ENCODE measurements around the gene CRB3.

Gene CRB3

DNA sequence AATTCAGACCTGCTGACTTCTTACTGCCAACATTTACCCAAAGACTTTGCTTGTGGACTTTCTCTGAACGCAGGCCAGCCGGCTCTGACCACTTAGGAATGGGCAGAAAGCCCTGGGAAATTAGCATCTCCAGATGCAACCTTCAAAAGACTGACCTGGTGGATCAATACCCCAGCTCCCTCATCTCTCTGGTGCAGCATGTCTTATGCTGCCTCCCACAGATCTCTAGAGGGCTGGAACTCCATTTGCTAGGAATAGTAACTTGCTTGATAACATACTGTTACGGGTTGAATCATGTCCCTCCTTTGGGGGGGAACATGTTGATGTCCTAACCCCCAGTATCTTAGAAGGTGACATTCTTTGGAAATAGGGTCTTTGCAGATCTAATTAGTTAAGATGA, 17.6 kb upstream of the CRB3 start:
- Histone ChIP-seq H3K9ac (ENCODE audit: low read length) (no peak overlapping the region), H3K36me3 (ENCODE audit: control insufficient read depth, insufficient read depth, low read length) (no peaks in the 10 kb centered on the region)
- WGBS (ENCODE audit: extremely low coverage, insufficient coverage, low lambda C conversion rate): no CpG with 5 or more reads among the region's 3 CpGs

DNA sequence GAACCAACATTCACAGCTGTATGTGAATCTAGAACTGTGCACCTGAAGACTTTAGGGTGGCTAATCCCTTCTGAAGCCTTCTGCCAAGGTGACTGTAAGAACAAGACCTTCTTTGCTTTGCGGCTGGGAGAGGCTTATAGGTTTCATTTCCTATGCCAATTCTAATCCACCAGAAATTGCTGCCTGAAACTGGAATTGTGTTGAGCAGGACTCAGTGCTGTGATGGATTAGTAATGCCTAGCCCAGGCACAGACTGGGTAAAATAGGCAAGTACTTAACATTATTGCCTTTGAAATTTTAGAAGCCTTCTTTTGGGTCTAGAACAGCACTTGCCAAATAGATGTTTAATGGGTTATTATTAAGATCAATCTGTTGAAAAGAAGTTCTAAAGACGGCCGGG, 16.0 kb upstream of the CRB3 start:
- H2BK15ac ChIP-seq (replicated peaks; ENCODE audit: low read depth): no peak overlapping the region
- H3K27me3 ChIP-seq (ENCODE audit: insufficient read depth, low read length, poor library complexity): no peaks in the 10 kb centered on the region
- H3K4ac ChIP-seq (ENCODE audit: low read depth, low read length): no peak overlapping the region
- H3K9ac ChIP-seq (ENCODE audit: low read length): no peak overlapping the region
- H2BK5ac ChIP-seq (ENCODE audit: low read length): no peak overlapping the region
- no CpG with 5 or more reads among the region's 3 CpGs for WGBS (ENCODE audit: extremely low coverage, insufficient coverage, low lambda C conversion rate)
- H3K4me1 ChIP-seq (ENCODE audit: control insufficient read depth, low read depth, low read length): no peaks in the 10 kb centered on the region
- H3K4me2 ChIP-seq (ENCODE audit: low read length): no peak overlapping the region
- no peaks in the 10 kb centered on the region for H3K79me2 ChIP-seq (ENCODE audit: control insufficient read depth, insufficient read depth, low read length)
- no peaks in the 10 kb centered on the region for H3K36me3 ChIP-seq (ENCODE audit: control insufficient read depth, insufficient read depth, low read length)
- H2AK5ac ChIP-seq (ENCODE audit: low read length): no peak overlapping the region
- DNase-seq: no peak
- no peak overlapping the region for H3K27ac ChIP-seq (ENCODE audit: low read depth, low read length)
- no peak overlapping the region for H4K8ac ChIP-seq (ENCODE audit: low read depth, low read length)
- H2BK120ac ChIP-seq (ENCODE audit: low read depth, low read length): no peak overlapping the region
- H3K56ac ChIP-seq (ENCODE audit: low read length): no peak overlapping the region
- no peak overlapping the region for H3K4me3 ChIP-seq (ENCODE audit: low read length)
- no peak overlapping the region for H3K18ac ChIP-seq (ENCODE audit: low read length)
- H3K23ac ChIP-seq (ENCODE audit: low read length): no peak overlapping the region
- H3K79me1 ChIP-seq (ENCODE audit: low read length): no peaks in the 10 kb centered on the region
- H4K5ac ChIP-seq (ENCODE audit: low read length): no peak overlapping the region

More for the DNA sequence above, 17.6 kb upstream of the CRB3 start:
- Histone ChIP-seq H3K27me3 (ENCODE audit: insufficient read depth, low read length, poor library complexity) (no peaks in the 10 kb centered on the region), H3K23ac (ENCODE audit: low read length) (no peak overlapping the region), H3K4me3 (ENCODE audit: low read length) (no peak overlapping the region), H2AK5ac (ENCODE audit: low read length) (no peak overlapping the region), H3K79me1 (ENCODE audit: low read length) (no peaks in the 10 kb centered on the region), H3K79me2 (ENCODE audit: control insufficient read depth, insufficient read depth, low read length) (no peaks in the 10 kb centered on the region), H4K5ac (ENCODE audit: low read length) (no peak overlapping the region), H3K4me1 (ENCODE audit: control insufficient read depth, low read depth, low read length) (no peaks in the 10 kb centered on the region), H2BK5ac (ENCODE audit: low read length) (no peak overlapping the region), H3K4me2 (ENCODE audit: low read length) (no peak overlapping the region), H3K4ac (ENCODE audit: low read depth, low read length) (no peak overlapping the region), H3K18ac (ENCODE audit: low read length) (no peak overlapping the region), H3K27ac (ENCODE audit: low read depth, low read length) (no peak overlapping the region), H3K56ac (ENCODE audit: low read length) (no peak overlapping the region), H2BK120ac (ENCODE audit: low read depth, low read length) (no peak overlapping the region), H4K8ac (ENCODE audit: low read depth, low read length) (no peak overlapping the region), H2BK15ac (replicated peaks; ENCODE audit: low read depth) (no peak overlapping the region)
- no peak for DNase-seq

DNA sequence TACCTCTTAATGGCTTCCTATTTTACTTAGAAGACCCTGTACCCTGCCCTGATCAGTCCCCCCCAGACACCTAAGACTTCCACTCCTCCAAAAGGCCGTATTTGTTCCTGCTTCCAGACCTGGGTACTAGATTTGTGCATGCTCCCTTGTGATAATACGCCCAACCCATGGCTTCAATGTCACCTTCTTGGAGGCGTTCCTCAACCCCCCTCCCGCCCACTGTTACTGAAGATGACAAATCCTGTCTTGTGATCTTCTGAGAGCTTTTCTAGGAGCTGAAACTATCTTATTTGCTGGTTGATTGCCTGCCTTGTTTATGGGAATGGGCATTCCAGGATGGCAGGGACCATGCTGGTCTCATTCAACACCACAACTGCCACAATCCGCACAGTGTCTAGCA, 13.9 kb upstream of the CRB3 start:
- WGBS (ENCODE audit: extremely low coverage, insufficient coverage, low lambda C conversion rate): no CpG with 5 or more reads among the region's 5 CpGs
- Histone ChIP-seq H3K27me3 (ENCODE audit: insufficient read depth, low read length, poor library complexity) (no peaks in the 10 kb centered on the region), H3K18ac (ENCODE audit: low read length) (no peak overlapping the region), H3K27ac (ENCODE audit: low read depth, low read length) (no peak overlapping the region), H3K23ac (ENCODE audit: low read length) (no peak overlapping the region), H2AK5ac (ENCODE audit: low read length) (no peak overlapping the region), H2BK120ac (ENCODE audit: low read depth, low read length) (no peak overlapping the region), H3K4me1 (ENCODE audit: control insufficient read depth, low read depth, low read length) (no peaks in the 10 kb centered on the region), H3K4me2 (ENCODE audit: low read length) (no peak overlapping the region), H4K8ac (ENCODE audit: low read depth, low read length) (no peak overlapping the region), H4K5ac (ENCODE audit: low read length) (no peak overlapping the region), H3K36me3 (ENCODE audit: control insufficient read depth, insufficient read depth, low read length) (no peaks in the 10 kb centered on the region), H3K56ac (ENCODE audit: low read length) (no peak overlapping the region), H3K79me2 (ENCODE audit: control insufficient read depth, insufficient read depth, low read length) (no peaks in the 10 kb centered on the region), H2BK15ac (replicated peaks; ENCODE audit: low read depth) (no peak overlapping the region), H3K9ac (ENCODE audit: low read length) (no peak overlapping the region), H3K4ac (ENCODE audit: low read depth, low read length) (no peak overlapping the region), H2BK5ac (ENCODE audit: low read length) (no peak overlapping the region), H3K4me3 (ENCODE audit: low read length) (no peak overlapping the region), H3K79me1 (ENCODE audit: low read length) (no peaks in the 10 kb centered on the region)
- no peak for DNase-seq

DNA sequence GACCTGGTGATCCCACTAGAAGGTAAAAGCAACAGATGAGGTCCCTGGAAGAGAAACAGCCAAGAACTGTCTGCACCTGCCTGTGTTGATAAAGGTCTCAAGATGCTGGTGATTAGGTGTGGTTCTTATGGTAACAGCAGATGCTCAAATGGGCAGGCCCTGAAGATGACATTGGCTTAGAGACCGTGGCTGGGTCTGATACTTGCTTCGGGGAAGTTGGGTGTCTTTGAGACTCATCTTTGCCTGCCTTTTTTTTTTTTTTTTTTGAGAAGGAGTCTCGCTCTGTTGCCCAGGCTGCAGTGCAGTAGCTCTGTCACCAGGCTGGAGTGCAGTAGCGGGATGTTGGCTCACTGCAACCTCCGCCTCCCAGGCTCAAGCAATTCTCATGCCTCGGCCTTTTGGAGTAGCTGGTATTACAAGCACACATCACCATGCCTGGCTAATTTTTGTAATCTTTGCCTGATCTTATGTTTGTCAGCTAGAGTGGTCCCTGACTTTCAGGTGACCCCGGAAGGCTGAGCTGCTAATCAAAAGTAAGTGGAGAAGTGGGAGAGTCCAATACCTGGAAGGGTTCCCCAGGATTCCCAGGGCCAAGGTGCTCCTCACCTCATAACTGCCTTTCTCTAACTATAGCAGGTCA, 12.4 kb upstream of the CRB3 start:
- no peaks in the 10 kb centered on the region for H3K4me1 ChIP-seq (ENCODE audit: control insufficient read depth, low read depth, low read length)
- H3K79me2 ChIP-seq (ENCODE audit: control insufficient read depth, insufficient read depth, low read length): no peaks in the 10 kb centered on the region
- H2AK5ac ChIP-seq (ENCODE audit: low read length): no peak overlapping the region
- no peaks in the 10 kb centered on the region for H3K27me3 ChIP-seq (ENCODE audit: insufficient read depth, low read length, poor library complexity)
- H3K4ac ChIP-seq (ENCODE audit: low read depth, low read length): no peak overlapping the region
- H3K27ac ChIP-seq (ENCODE audit: low read depth, low read length): no peak overlapping the region
- no peak overlapping the region for H3K4me2 ChIP-seq (ENCODE audit: low read length)
- H4K5ac ChIP-seq (ENCODE audit: low read length): no peak overlapping the region
- H3K9ac ChIP-seq (ENCODE audit: low read length): no peak overlapping the region
- H3K23ac ChIP-seq (ENCODE audit: low read length): no peak overlapping the region
- no peak overlapping the region for H2BK15ac ChIP-seq (replicated peaks; ENCODE audit: low read depth)
- no peak overlapping the region for H3K18ac ChIP-seq (ENCODE audit: low read length)
- H3K36me3 ChIP-seq (ENCODE audit: control insufficient read depth, insufficient read depth, low read length): no peaks in the 10 kb centered on the region
- H2BK120ac ChIP-seq (ENCODE audit: low read depth, low read length): no peak overlapping the region
- no peak overlapping the region for H3K4me3 ChIP-seq (ENCODE audit: low read length)
- no CpG with 5 or more reads among the region's 7 CpGs for WGBS (ENCODE audit: extremely low coverage, insufficient coverage, low lambda C conversion rate)
- DNase-seq: no peak
- no peak overlapping the region for H2BK5ac ChIP-seq (ENCODE audit: low read length)
- no peak overlapping the region for H3K56ac ChIP-seq (ENCODE audit: low read length)
- H3K79me1 ChIP-seq (ENCODE audit: low read length): no peaks in the 10 kb centered on the region
- H4K8ac ChIP-seq (ENCODE audit: low read depth, low read length): no peak overlapping the region

DNA sequence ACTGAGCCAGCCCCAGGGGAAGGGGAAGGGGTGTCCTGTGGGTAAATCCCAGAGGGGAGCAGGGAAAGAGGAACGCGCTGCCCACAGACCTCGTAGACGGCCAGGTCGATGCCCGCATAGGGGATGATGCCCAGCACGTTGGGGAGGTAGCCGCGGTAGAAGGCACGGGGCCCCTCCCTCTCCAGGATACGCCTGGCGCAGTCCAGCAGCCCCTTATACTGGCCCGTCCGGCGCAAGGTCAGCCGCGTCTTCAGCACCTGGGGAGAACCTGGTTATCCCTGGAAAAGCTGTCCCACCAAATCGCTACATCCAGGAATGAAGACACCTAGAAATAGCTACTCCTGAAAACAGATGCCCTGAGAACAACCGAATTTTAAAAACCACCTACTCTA, 11.9 kb upstream of the CRB3 start:
- no peak for DNase-seq
- H3K79me2 ChIP-seq (ENCODE audit: control insufficient read depth, insufficient read depth, low read length): no peaks in the 10 kb centered on the region
- H4K8ac ChIP-seq (ENCODE audit: low read depth, low read length): no peak overlapping the region
- H4K5ac ChIP-seq (ENCODE audit: low read length): no peak overlapping the region
- H2BK5ac ChIP-seq (ENCODE audit: low read length): no peak overlapping the region
- H3K4me1 ChIP-seq (ENCODE audit: control insufficient read depth, low read depth, low read length): no peaks in the 10 kb centered on the region
- H3K27me3 ChIP-seq (ENCODE audit: insufficient read depth, low read length, poor library complexity): no peaks in the 10 kb centered on the region
- H2BK15ac ChIP-seq (replicated peaks; ENCODE audit: low read depth): no peak overlapping the region
- no peak overlapping the region for H3K4me3 ChIP-seq (ENCODE audit: low read length)
- no peak overlapping the region for H3K9ac ChIP-seq (ENCODE audit: low read length)
- no peak overlapping the region for H3K56ac ChIP-seq (ENCODE audit: low read length)
- H3K36me3 ChIP-seq (ENCODE audit: control insufficient read depth, insufficient read depth, low read length): no peaks in the 10 kb centered on the region
- H3K79me1 ChIP-seq (ENCODE audit: low read length): no peaks in the 10 kb centered on the region
- H2AK5ac ChIP-seq (ENCODE audit: low read length): no peak overlapping the region
- no peak overlapping the region for H2BK120ac ChIP-seq (ENCODE audit: low read depth, low read length)
- H3K23ac ChIP-seq (ENCODE audit: low read length): no peak overlapping the region
- no peak overlapping the region for H3K4me2 ChIP-seq (ENCODE audit: low read length)
- H3K27ac ChIP-seq (ENCODE audit: low read depth, low read length): no peak overlapping the region
- H3K18ac ChIP-seq (ENCODE audit: low read length): no peak overlapping the region
- H3K4ac ChIP-seq (ENCODE audit: low read depth, low read length): no peak overlapping the region
- WGBS (ENCODE audit: extremely low coverage, insufficient coverage, low lambda C conversion rate): no CpG with 5 or more reads among the region's 19 CpGs

DNA sequence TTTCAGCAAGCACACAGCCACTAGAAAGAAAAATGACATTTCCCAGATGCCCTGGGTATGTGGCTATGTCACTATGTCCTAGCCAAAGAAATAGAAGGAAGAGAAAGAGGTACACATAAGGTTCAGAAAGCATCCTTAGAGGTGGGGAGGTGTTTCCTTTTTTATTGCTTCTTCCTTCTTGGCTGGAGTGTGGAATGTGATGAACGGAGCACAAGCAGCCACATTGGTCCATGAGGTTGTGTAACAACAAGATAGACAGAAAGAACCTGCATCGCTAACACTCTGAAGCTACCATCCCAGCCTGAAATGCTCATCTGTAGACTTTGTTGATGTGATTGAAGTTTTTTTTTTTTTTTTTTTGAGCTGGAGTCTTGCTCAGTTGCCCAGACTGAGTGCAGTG, 11.2 kb upstream of the CRB3 start:
- Histone ChIP-seq H3K27me3 (ENCODE audit: insufficient read depth, low read length, poor library complexity) (no peaks in the 10 kb centered on the region), H2BK5ac (ENCODE audit: low read length) (no peak overlapping the region), H4K8ac (ENCODE audit: low read depth, low read length) (no peak overlapping the region), H3K4me2 (ENCODE audit: low read length) (no peak overlapping the region), H3K56ac (ENCODE audit: low read length) (no peak overlapping the region), H3K79me1 (ENCODE audit: low read length) (no peaks in the 10 kb centered on the region), H3K18ac (ENCODE audit: low read length) (no peak overlapping the region), H2BK15ac (replicated peaks; ENCODE audit: low read depth) (no peak overlapping the region), H3K36me3 (ENCODE audit: control insufficient read depth, insufficient read depth, low read length) (no peaks in the 10 kb centered on the region), H3K79me2 (ENCODE audit: control insufficient read depth, insufficient read depth, low read length) (no peaks in the 10 kb centered on the region), H3K4me1 (ENCODE audit: control insufficient read depth, low read depth, low read length) (no peaks in the 10 kb centered on the region), H3K27ac (ENCODE audit: low read depth, low read length) (no peak overlapping the region), H3K4me3 (ENCODE audit: low read length) (no peak overlapping the region), H3K9ac (ENCODE audit: low read length) (no peak overlapping the region), H2BK120ac (ENCODE audit: low read depth, low read length) (no peak overlapping the region), H4K5ac (ENCODE audit: low read length) (no peak overlapping the region), H3K23ac (ENCODE audit: low read length) (no peak overlapping the region), H2AK5ac (ENCODE audit: low read length) (no peak overlapping the region), H3K4ac (ENCODE audit: low read depth, low read length) (no peak overlapping the region)
- no CpG with 5 or more reads among the region's 2 CpGs for WGBS (ENCODE audit: extremely low coverage, insufficient coverage, low lambda C conversion rate)
- no peak for DNase-seq

All from mesendoderm (in vitro differentiated cells).